HepG2 (cell line): ENCODE results near the gene ROM1. TPM values are rescaled to one million over a fixed set of nuclear protein-coding genes. Genes with fewer than 3 reads are reported as not detected.

Experiments used
- ATAC-seq: fragments of 200-7000 bp; cut with Tn5 transposase; 3 replicates; pipeline ENCODE4 v1.9.1; 2020; ENCODE audit warnings: mild to moderate bottlenecking, moderate library complexity
- BruUV-seq: library from RNA; stranded (reverse); fragments of 400-500 nt; replicated peaks from 2 replicates; lab custom pipeline; 2021; lab: Mats Ljungman, UMichigan
- CTCF ChIA-PET: fragments of 300-600 bp; formaldehyde crosslinking; extraction: SDS; loops from one replicate; lab custom pipeline; 2021; ENCODE audit warnings: low total read pairs, inconsistent platforms, low intra/inter-chr PET ratio; lab: Yijun Ruan, JAX
- POLR2A ChIA-PET: fragments of 350-600 bp; sonication (Branson Sonifier 250); formaldehyde crosslinking; loops from one replicate; lab custom pipeline; 2020; ENCODE audit warnings: antibody characterized with exemption, inconsistent platforms; lab: Yijun Ruan, JAX
- DNase-seq: peaks from one replicate; pipeline ENCODE4 v3.0.0-alpha.2; 2015; ENCODE audit warnings: low spot score
- FAIRE-seq: peaks from 3 replicates; lab custom pipeline; 2011; peaks lifted over from hg19 to GRCh38; lab: Jason Lieb, UNC
- H2AFZ ChIP-seq: one replicate; pipeline ENCODE4 v1.6.1; 2011; ENCODE audit warnings: low read length, inconsistent platforms
- H3K27ac ChIP-seq: fragments of 300-600 bp; 3 replicates; pipeline ENCODE4 v1.8.0; 2011; ENCODE audit warnings: mixed run types, mild to moderate bottlenecking, mixed read lengths, low read length, inconsistent platforms; ENCODE audit not compliant: insufficient read depth; ENCODE audit errors: extremely low read length
- H3K27me3 ChIP-seq, 2 experiments: fragments of 200-600 bp in 1 of 2; 2 replicates in 1 of 2; 3 replicates in 1 of 2; pipeline versions ENCODE4 v1.6.0 to v1.8.0; 2011; ENCODE audit warnings: low read length in 2 of 2, mild to moderate bottlenecking in 2 of 2, moderate library complexity in 2 of 2, inconsistent platforms in 1 of 2; ENCODE audit not compliant: insufficient read depth in 2 of 2, control insufficient read depth in 1 of 2
- H3K36me3 ChIP-seq, 2 experiments: fragments of 200-600 bp in 1 of 2; replicated peaks in 1 of 2; 2 replicates in 1 of 2; 3 replicates in 1 of 2; pipeline versions ENCODE4 v1.5.1 to v1.8.0; 2011; ENCODE audit warnings: low read length in 2 of 2, inconsistent platforms in 1 of 2; ENCODE audit not compliant: insufficient read depth in 2 of 2, control insufficient read depth in 1 of 2
- H3K4me1 ChIP-seq: 2 replicates; pipeline ENCODE4 v1.5.1; 2012; ENCODE audit warnings: low read length, inconsistent platforms; ENCODE audit not compliant: insufficient read depth
- H3K4me2 ChIP-seq: 2 replicates; pipeline ENCODE4 v1.6.0; 2011; ENCODE audit warnings: low read depth, low read length, inconsistent platforms
- H3K4me3 ChIP-seq, 3 experiments: fragments of 200-600 bp in 1 of 3; sonication (generic), shearing (Covaris generic) in 1 of 3; replicated peaks in 1 of 3; 2 replicates each; pipeline ENCODE4 v1.5.1; 2011 to 2016; ENCODE audit warnings: low read length in 3 of 3, inconsistent platforms in 2 of 3, low read depth in 2 of 3, mild to moderate bottlenecking in 2 of 3, control low read depth in 1 of 3, mixed read lengths in 1 of 3; ENCODE audit not compliant: insufficient read depth in 1 of 3
- H3K79me2 ChIP-seq: one replicate; pipeline ENCODE4 v1.6.1; 2011; ENCODE audit warnings: low read length, inconsistent platforms; ENCODE audit not compliant: insufficient read depth
- H3K9ac ChIP-seq: 2 replicates; pipeline ENCODE4 v1.6.0; 2011; ENCODE audit warnings: mild to moderate bottlenecking, low read depth, low read length, inconsistent platforms; ENCODE audit not compliant: insufficient read depth
- H3K9me3 ChIP-seq: 2 replicates; pipeline ENCODE4 v1.5.1; 2012; ENCODE audit warnings: mild to moderate bottlenecking, low read length
- H4K20me1 ChIP-seq: 2 replicates; pipeline ENCODE4 v1.6.0; 2011; ENCODE audit warnings: inconsistent platforms, mild to moderate bottlenecking, low read length, moderate library complexity; ENCODE audit not compliant: insufficient read depth
- ATF7-NPFF ChIP-seq: sonication (generic); formaldehyde crosslinking; IDR thresholded peaks from 2 replicates; pipeline ENCODE4 v1.8.1; 2023; ENCODE audit warnings: mild to moderate bottlenecking, low read depth, missing genetic modification reagents, moderate library complexity
- WGBS: methylation state at CpG from one replicate; pipeline ENCODE4 v1.1.6; 2017; ENCODE audit warnings: low lambda C conversion rate; 5-methylcytosine and 5-hydroxymethylcytosine counted together
- in situ Hi-C: cut with HindIII; loops from 2 replicates; pipeline ENCODE4 v1.10.0; 2017; ENCODE audit warnings: low pct_unique_long_range_greater_than_20kb; ENCODE audit not compliant: extremely low pct_ligation_motif_present
- intact Hi-C: fragments of 100-400 bp; cut with micrococcal nuclease; formaldehyde crosslinking; loops from one replicate; pipeline ENCODE4 v1.10.0; 2022; ENCODE audit not compliant: unreplicated experiment
- polyA plus RNA-seq, 8 experiments: library from polyadenylated mRNA; depleted of rRNA in 3 of 8; stranded (reverse) in 7 of 8; unstranded in 1 of 8; fragments of >200 nt; fragmentation: Illumina TruSeq in 4 of 8; extraction: Trizol in 4 of 8; gene quantifications; 2 replicates each; pipeline versions ENCODE4 v1.2.1 to v1.2.3, GENCODE V29; 2011 to 2016; ENCODE audit warnings: low read depth in 4 of 8, missing spikeins in 1 of 8, mixed read lengths in 1 of 8; ENCODE audit not compliant: insufficient read depth in 1 of 8
- total RNA-seq, 5 experiments: library from RNA; depleted of rRNA; stranded (reverse); fragments of >200 nt; fragmentation: Illumina TruSeq; extraction: Trizol; gene quantifications; 2 replicates each; pipeline ENCODE4 v1.2.3, GENCODE V29; 2016; ENCODE audit warnings: low read depth in 1 of 5
- TF ChIP-seq, protein P1 (sequence below), 2 experiments: sonication (generic) in 1 of 2; formaldehyde crosslinking in 1 of 2; IDR thresholded peaks; 2 replicates each; pipeline versions ENCODE4 v1.4.0 to v1.6.1; 2016 to 2020; ENCODE audit warnings: borderline replicate concordance in 1 of 2, low read depth in 1 of 2, mild to moderate bottlenecking in 1 of 2, missing genetic modification reagents in 1 of 2
- TF ChIP-seq, protein P2 (sequence below): sonication (generic); formaldehyde crosslinking; IDR thresholded peaks from 2 replicates; pipeline ENCODE4 v1.5.0; 2020; ENCODE audit warnings: mild to moderate bottlenecking, missing genetic modification reagents
- TF ChIP-seq, protein P3 (sequence below): sonication (generic); formaldehyde crosslinking; IDR thresholded peaks from 2 replicates; pipeline ENCODE4 v1.4.0; 2020; ENCODE audit warnings: missing genetic modification reagents, borderline replicate concordance

Gene ROM1
- total and polyA plus RNA-seq, 2 of the 13 experiments (the other 11 are each of a cell fraction or from before 2014, with no cell fraction given), result 1.2 to 2.4 TPM

DNA sequence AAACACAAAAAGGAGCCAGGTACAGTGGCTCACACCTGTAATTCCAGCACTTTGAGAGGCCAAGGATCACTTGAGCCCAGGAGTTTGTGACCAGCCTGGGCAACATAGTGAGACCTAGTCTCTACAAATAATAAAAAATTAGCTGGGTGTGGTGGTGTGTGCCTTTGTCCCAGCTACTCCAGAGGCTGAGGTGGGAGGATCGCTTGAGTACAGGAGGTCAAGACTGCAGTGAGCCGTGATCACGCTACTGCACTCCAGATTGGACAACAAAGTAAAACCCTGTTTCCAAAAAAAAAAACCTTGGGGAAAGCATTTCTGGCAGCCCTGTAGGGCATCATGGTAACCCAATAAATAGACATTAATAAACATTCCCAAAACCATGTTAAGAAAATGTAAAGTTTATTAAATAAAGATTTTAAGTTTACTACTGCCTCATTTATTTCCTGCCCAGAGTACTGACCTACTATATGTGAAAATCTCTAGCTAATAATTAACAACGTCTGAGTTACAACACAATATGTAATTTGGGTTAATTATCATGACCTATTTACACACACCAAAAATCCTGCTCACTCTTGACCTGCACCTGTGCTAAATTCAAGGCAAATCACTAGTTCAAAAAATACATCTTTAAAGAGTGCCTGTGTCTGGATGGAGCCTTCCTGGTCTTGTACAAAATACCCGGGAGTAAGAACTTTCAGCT, 47.8 kb upstream of the ROM1 start:
- no peak overlapping the region for H2AFZ ChIP-seq
- H4K20me1 ChIP-seq, result peaks cover 21% of the 10 kb centered on the region
- H3K27me3 ChIP-seq, result no peaks in the 10 kb centered on the region
- no peaks in the 10 kb centered on the region for H3K9me3 ChIP-seq
- ATAC-seq, result no peak; the same call in 2 of the 3 replicates
- no TSS peak for BruUV-seq
- WGBS, result 68% methylated on average over 5 of the region's 5 CpGs
- peaks cover 83% of the 10 kb centered on the region for H3K4me1 ChIP-seq
- no peak for DNase-seq
- in situ Hi-C loops (no loop called here), intact Hi-C loops (no loop called here)
- H3K79me2 ChIP-seq, result peaks cover 33% of the 10 kb centered on the region
- no peak for FAIRE-seq
- H3K4me2 ChIP-seq, result no peak overlapping the region
- H3K27ac ChIP-seq, result no peak overlapping the region
- POLR2A ChIA-PET, result interaction anchor here (1.6 to 2.2 kb wide), 2 partner anchors 9 to 26 kb away, joined by 15 to 18 read pairs; partner anchors contain the start of genes EEF1G and TUT1
- TF ChIP-seq, protein P1, sequence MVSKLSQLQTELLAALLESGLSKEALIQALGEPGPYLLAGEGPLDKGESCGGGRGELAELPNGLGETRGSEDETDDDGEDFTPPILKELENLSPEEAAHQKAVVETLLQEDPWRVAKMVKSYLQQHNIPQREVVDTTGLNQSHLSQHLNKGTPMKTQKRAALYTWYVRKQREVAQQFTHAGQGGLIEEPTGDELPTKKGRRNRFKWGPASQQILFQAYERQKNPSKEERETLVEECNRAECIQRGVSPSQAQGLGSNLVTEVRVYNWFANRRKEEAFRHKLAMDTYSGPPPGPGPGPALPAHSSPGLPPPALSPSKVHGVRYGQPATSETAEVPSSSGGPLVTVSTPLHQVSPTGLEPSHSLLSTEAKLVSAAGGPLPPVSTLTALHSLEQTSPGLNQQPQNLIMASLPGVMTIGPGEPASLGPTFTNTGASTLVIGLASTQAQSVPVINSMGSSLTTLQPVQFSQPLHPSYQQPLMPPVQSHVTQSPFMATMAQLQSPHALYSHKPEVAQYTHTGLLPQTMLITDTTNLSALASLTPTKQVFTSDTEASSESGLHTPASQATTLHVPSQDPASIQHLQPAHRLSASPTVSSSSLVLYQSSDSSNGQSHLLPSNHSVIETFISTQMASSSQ (IDR thresholded peaks at IDR 0.05; ENCODE audit: low read depth), result peak; percentile 67
- TF ChIP-seq, protein P1 (CRISPR knock-in tag; IDR thresholded peaks at IDR 0.05; ENCODE audit: borderline replicate concordance), result no peak
- TF ChIP-seq, protein P2, sequence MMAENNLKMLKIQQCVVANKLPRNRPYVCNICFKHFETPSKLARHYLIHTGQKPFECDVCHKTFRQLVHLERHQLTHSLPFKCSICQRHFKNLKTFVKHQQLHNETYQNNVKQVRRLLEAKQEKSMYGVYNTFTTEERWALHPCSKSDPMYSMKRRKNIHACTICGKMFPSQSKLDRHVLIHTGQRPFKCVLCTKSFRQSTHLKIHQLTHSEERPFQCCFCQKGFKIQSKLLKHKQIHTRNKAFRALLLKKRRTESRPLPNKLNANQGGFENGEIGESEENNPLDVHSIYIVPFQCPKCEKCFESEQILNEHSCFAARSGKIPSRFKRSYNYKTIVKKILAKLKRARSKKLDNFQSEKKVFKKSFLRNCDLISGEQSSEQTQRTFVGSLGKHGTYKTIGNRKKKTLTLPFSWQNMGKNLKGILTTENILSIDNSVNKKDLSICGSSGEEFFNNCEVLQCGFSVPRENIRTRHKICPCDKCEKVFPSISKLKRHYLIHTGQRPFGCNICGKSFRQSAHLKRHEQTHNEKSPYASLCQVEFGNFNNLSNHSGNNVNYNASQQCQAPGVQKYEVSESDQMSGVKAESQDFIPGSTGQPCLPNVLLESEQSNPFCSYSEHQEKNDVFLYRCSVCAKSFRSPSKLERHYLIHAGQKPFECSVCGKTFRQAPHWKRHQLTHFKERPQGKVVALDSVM (CRISPR knock-in tag), result peak; percentile 48; the same call in 1 of the 2 replicates
- TF ChIP-seq, protein P3, sequence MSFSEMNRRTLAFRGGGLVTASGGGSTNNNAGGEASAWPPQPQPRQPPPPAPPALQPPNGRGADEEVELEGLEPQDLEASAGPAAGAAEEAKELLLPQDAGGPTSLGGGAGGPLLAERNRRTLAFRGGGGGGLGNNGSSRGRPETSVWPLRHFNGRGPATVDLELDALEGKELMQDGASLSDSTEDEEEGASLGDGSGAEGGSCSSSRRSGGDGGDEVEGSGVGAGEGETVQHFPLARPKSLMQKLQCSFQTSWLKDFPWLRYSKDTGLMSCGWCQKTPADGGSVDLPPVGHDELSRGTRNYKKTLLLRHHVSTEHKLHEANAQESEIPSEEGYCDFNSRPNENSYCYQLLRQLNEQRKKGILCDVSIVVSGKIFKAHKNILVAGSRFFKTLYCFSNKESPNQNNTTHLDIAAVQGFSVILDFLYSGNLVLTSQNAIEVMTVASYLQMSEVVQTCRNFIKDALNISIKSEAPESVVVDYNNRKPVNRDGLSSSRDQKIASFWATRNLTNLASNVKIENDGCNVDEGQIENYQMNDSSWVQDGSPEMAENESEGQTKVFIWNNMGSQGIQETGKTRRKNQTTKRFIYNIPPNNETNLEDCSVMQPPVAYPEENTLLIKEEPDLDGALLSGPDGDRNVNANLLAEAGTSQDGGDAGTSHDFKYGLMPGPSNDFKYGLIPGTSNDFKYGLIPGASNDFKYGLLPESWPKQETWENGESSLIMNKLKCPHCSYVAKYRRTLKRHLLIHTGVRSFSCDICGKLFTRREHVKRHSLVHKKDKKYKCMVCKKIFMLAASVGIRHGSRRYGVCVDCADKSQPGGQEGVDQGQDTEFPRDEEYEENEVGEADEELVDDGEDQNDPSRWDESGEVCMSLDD (CRISPR knock-in tag), result no peak
- no peak for TF ChIP-seq ATF7-NPFF (CRISPR knock-in tag)
- peaks cover 8 to 73% of the 10 kb centered on the region in 2 experiments for H3K36me3 ChIP-seq
- no peak overlapping the region for H3K4me3 ChIP-seq
- CTCF ChIA-PET, result no interaction called here
- no peak overlapping the region for H3K9ac ChIP-seq
